Measurements from ENCODE around the gene OSBPL3.

- TF ChIP-seq, protein P1, sequence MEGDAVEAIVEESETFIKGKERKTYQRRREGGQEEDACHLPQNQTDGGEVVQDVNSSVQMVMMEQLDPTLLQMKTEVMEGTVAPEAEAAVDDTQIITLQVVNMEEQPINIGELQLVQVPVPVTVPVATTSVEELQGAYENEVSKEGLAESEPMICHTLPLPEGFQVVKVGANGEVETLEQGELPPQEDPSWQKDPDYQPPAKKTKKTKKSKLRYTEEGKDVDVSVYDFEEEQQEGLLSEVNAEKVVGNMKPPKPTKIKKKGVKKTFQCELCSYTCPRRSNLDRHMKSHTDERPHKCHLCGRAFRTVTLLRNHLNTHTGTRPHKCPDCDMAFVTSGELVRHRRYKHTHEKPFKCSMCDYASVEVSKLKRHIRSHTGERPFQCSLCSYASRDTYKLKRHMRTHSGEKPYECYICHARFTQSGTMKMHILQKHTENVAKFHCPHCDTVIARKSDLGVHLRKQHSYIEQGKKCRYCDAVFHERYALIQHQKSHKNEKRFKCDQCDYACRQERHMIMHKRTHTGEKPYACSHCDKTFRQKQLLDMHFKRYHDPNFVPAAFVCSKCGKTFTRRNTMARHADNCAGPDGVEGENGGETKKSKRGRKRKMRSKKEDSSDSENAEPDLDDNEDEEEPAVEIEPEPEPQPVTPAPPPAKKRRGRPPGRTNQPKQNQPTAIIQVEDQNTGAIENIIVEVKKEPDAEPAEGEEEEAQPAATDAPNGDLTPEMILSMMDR (IDR thresholded peaks at IDR 0.05), result no peak
- no peak for TF ChIP-seq EZH2 (IDR thresholded peaks at IDR 0.05)
Observed at GRCh38 chr7:24836084-24836483, 143.9 kb downstream of the OSBPL3 start.

All from neural progenitor cell (in vitro differentiated cells).